BE2C (cell line): ENCODE data around the gene C2CD2.
"Not testable (repeated sequence)": the region's sequence is repeated elsewhere in the genome, so short reads cannot be mapped to it uniquely, and the experiment has no call there.

Experiments
- DNase-seq: peaks from one replicate; pipeline ENCODE4 v3.0.0-alpha.2; 2020
- H3K27me3 ChIP-seq: fragments of 250-450 bp; sonication (Bioruptor Pico); 2 replicates; pipeline ENCODE4 v1.5.1; 2020; ENCODE audit warnings: mild to moderate bottlenecking
- H3K36me3 ChIP-seq: fragments of 250-450 bp; sonication (Bioruptor Pico); 2 replicates; pipeline ENCODE4 v1.5.1; 2020; ENCODE audit warnings: mild to moderate bottlenecking
- H3K4me1 ChIP-seq: fragments of 250-450 bp; sonication (Bioruptor Pico); 2 replicates; pipeline ENCODE4 v1.5.1; 2020
- H3K4me3 ChIP-seq: 2 replicates; pipeline ENCODE4 v1.5.1; 2011; ENCODE audit warnings: low read depth, low read length
- H3K9me3 ChIP-seq: fragments of 250-450 bp; sonication (Bioruptor Pico); 2 replicates; pipeline ENCODE4 v1.5.1; 2020
- TF ChIP-seq, protein P1 (sequence below): IDR thresholded peaks from 2 replicates; pipeline ENCODE4 v1.5.1; 2012; ENCODE audit warnings: mild to moderate bottlenecking, low read depth, low read length

Gene C2CD2

GRCh38 chr21:41962425-41962966 lies 8.7 kb upstream of the C2CD2 start:
- H3K4me1 ChIP-seq, result peaks cover 9% of the 10 kb centered on the region
- H3K36me3 ChIP-seq, result no peaks in the 10 kb centered on the region
- 0 out of 2 replicates have a peak, but pooled peaks cover 6% of the 10 kb centered on the region for H3K27me3 ChIP-seq
- DNase-seq, result no peak
- TF ChIP-seq, protein P1, sequence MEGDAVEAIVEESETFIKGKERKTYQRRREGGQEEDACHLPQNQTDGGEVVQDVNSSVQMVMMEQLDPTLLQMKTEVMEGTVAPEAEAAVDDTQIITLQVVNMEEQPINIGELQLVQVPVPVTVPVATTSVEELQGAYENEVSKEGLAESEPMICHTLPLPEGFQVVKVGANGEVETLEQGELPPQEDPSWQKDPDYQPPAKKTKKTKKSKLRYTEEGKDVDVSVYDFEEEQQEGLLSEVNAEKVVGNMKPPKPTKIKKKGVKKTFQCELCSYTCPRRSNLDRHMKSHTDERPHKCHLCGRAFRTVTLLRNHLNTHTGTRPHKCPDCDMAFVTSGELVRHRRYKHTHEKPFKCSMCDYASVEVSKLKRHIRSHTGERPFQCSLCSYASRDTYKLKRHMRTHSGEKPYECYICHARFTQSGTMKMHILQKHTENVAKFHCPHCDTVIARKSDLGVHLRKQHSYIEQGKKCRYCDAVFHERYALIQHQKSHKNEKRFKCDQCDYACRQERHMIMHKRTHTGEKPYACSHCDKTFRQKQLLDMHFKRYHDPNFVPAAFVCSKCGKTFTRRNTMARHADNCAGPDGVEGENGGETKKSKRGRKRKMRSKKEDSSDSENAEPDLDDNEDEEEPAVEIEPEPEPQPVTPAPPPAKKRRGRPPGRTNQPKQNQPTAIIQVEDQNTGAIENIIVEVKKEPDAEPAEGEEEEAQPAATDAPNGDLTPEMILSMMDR, result no peak
- no peak overlapping the region for H3K4me3 ChIP-seq
- H3K9me3 ChIP-seq, result no peaks in the 10 kb centered on the region

DNA sequence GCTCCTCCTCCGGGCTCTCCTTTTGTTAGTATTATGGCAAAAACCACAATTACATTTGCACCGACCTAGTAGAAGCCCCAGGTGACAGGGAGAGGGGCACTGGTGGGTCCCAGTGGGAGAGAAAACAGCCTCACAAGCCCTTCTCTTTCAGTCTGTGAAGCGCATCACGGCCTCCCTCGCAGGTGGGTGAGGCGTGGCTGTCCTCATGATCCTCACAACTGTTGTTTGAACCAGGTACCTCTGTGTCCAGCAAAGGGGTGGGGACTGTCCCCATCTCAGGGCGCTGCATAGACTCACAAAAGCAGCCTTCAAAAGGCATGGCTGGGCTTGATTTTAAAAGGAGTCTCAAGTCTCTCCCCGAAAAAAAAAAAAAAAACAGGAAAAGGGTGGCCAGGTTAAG lies 7.9 kb upstream of the C2CD2 start:
- DNase-seq, result no peak
- peaks cover 15% of the 10 kb centered on the region for H3K4me1 ChIP-seq
- H3K36me3 ChIP-seq, result no peaks in the 10 kb centered on the region
- 0 out of 2 replicates have a peak, but pooled peaks cover 6% of the 10 kb centered on the region for H3K27me3 ChIP-seq
- no peaks in the 10 kb centered on the region for H3K9me3 ChIP-seq
- TF ChIP-seq, protein P1, result no peak
- H3K4me3 ChIP-seq, result no peak overlapping the region

GRCh38 chr21:41961282-41961701 lies 7.5 kb upstream of the C2CD2 start:
- no peaks in the 10 kb centered on the region for H3K9me3 ChIP-seq
- H3K4me3 ChIP-seq, result no peak overlapping the region
- no peaks in the 10 kb centered on the region for H3K36me3 ChIP-seq
- H3K27me3 ChIP-seq, result 0 out of 2 replicates have a peak, but pooled peaks cover 6% of the 10 kb centered on the region
- DNase-seq, result no peak
- TF ChIP-seq, protein P1, result no peak
- peaks cover 15% of the 10 kb centered on the region for H3K4me1 ChIP-seq

DNA sequence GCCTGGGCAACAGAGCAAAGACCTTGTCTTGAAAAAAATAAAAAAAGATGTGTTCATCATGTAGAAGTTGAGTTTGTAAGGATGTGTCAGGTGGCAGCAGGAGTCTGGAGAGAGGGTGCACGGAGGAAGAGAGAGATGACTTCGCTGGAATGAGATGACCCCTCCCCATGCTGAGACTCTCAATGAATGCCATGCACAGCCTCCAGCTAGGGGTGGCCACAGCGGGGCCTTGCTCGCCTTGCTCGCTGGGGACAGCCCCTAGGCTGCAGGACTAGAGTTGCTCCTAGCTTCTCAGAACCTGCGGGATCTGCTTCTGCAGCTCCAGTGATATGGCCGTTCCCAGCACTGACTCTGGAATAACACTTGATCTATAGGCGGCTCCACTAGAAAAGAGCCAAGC lies 6.6 kb upstream of the C2CD2 start:
- Histone ChIP-seq H3K4me1 (peaks cover 15% of the 10 kb centered on the region), H3K9me3 (no peaks in the 10 kb centered on the region), H3K27me3 (0 out of 2 replicates have a peak, but pooled peaks cover 6% of the 10 kb centered on the region), H3K4me3 (no peak overlapping the region), H3K36me3 (no peaks in the 10 kb centered on the region)
- TF ChIP-seq, protein P1, result no peak
- no peak for DNase-seq

DNA sequence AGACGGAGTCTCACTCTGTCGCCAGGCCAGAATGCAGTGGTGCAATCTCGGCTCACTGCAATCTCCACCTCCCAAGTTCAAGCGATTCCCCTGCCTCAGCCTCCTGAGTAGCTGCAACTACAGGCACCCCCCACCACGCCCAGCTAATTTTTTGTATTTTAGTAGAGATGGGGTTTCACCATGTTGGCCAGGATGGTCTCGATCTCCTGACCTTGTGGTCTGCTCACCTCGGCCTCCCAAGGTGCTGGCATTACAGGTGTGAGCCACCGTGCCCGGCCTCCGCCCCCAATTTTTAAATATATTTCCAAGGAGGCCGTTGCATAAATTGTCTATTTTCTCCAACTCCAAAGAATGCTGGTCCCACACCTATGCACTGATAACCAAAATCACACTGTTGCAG lies 5.9 kb upstream of the C2CD2 start:
- H3K4me3 ChIP-seq, DNase-seq, H3K9me3 ChIP-seq, H3K36me3 ChIP-seq, H3K27me3 ChIP-seq: not testable (repeated sequence)
- H3K4me1 ChIP-seq, result peaks cover 15% of the 10 kb centered on the region

- Histone ChIP-seq H3K9me3 (no peaks in the 10 kb centered on the region), H3K4me1 (peaks cover 17% of the 10 kb centered on the region), H3K4me3 (no peak overlapping the region), H3K27me3 (no peaks in the 10 kb centered on the region), H3K36me3 (no peaks in the 10 kb centered on the region)
- no peak for DNase-seq
- TF ChIP-seq, protein P1, result no peak
Observed at GRCh38 chr21:41958886-41959563, 5.2 kb upstream of the C2CD2 start.
